ENCODE measurements around the gene LAMTOR2.

DNA sequence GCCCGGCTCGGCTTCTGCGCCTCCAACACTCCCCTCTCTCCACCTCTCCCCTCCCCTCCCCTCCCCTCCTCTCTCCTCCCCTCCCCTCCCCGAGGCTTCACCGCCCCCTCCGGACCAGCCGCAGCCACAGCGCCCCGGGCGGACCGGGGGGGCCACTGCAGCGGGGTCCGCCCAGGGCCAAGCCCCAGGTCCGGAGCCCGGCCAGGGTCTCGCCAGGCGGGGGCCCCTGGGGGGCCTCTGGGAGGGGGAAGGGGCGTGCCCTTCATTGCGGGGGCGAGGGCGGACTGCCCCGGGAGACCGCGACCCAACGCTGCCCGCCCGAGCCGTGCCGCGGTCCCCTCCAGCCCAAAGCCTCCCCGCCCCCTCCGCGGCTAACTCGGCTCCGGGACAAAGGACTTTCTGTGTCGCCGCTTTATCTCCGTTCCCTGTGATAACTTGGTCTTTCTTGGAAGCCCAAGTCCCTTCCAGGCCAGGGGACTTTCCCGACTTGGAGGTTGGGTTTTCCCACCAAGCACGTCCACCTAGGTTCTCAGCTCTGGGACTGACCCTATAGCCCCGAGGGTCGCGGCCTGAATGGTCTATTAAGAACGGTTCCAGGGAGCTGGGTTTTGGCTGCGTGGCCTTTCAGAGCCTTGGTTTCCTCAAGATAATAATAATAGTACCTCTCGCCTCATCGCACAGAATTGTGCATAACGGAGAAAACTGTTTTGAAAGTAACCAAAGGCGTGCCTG, 648 bp upstream of the LAMTOR2 start, which contains the start of gene UBQLN4:
- TF ChIP-seq EP300 (IDR thresholded peaks at IDR 0.05) (no peak), POLR2A (IDR thresholded peaks at IDR 0.05) (peak in 1 of 2 donors; percentile 14), CTCF (IDR thresholded peaks at IDR 0.05) (peak; percentile 72 to 86 (median 76))

All from tibial nerve (tissue), 4 donors.